ENCODE results near the gene TUBGCP4. TPM values are rescaled to one million over a fixed set of nuclear protein-coding genes. Genes with fewer than 3 reads are reported as not detected.

The TUBGCP4 gene
- total and polyA plus RNA-seq, 2 of the 4 experiments (the other 2 are of a cell fraction) = 7.9 to 12.7 TPM

DNA sequence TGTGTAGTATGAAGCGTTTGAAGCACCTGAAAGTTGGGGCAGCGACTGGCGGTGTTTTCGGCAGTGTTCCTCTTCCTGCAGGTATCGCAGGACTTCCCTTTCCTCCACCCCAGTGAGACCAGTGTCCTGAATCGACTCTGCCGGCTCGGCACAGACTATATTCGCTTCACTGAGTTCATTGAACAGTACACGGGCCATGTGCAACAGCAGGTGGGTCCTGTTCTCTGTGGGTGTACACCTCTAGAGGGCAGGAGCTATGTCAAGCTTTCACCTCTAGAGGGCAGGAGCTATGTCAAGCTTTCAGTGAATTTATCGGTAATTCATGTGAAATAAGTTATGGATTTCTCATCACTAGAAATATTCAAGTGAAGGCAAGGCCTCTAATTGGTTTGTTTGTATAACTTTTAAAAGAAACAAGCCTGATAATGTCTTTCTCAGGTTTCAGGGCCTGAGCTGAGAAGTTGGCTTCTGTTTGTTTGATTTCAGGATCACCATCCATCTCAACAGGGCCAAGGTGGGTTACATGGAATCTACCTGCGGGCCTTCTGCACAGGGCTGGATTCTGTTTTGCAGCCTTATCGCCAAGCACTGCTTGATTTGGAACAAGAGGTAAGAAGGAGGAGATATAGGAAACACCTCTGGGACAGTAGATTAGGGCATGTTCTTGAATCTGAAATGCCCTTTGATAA, 5.3 kb downstream of the TUBGCP4 start:
- CTCF ChIA-PET = interaction anchor here (0.5 to 1.0 kb wide), 5 partner anchors 10 to 383 kb away, joined by 3 to 5 read pairs (median 4); no protein-coding TSS in a partner anchor
- WGBS, 2 experiments (ENCODE audit: extremely low coverage in 2 of 2, insufficient read length in 1 of 2) = 100% methylated on average over 1 of the region's 13 CpGs; no CpG with 5 or more reads in 1 of the 2 experiments
- Histone ChIP-seq H3K9ac (ENCODE audit: low read depth, low read length) (no peak overlapping the region), H3K4me3 (ENCODE audit: insufficient read depth, low read depth, low read length) (no peak overlapping the region), H2BK5ac (ENCODE audit: low read depth, low read length, poor library complexity, severe bottlenecking) (no peak overlapping the region), H4K20me1 (ENCODE audit: insufficient read depth, low read length) (no peaks in the 10 kb centered on the region), H3K9me1 (ENCODE audit: insufficient read depth, low read length) (no peaks in the 10 kb centered on the region), H4K8ac (ENCODE audit: low read depth in 2 of 2, low read length in 2 of 2) (no peak overlapping the region), H4K91ac (ENCODE audit: insufficient read depth, low read depth, low read length) (no peak overlapping the region), H4K5ac (ENCODE audit: low read depth, low read length) (no peak overlapping the region), H3K79me1 (ENCODE audit: low read depth in 1 of 2, low read length in 2 of 2) (peaks cover 9 to 22% of the 10 kb centered on the region in 2 experiments), H3K4me2 (ENCODE audit: low read depth, low read length) (no peak overlapping the region), H2AK9ac (replicated peaks; ENCODE audit: low read depth, low read length, poor library complexity) (no peak overlapping the region), H2AFZ (replicated peaks; ENCODE audit: low read length, poor library complexity) (no peak overlapping the region), H2AK5ac (ENCODE audit: low read depth, low read length) (no peak overlapping the region), H2BK120ac (ENCODE audit: low read depth, low read length) (no peak overlapping the region), H3K56ac (ENCODE audit: extremely low read depth, insufficient read depth, low read length) (no peak overlapping the region), H3K36me3 (ENCODE audit: control insufficient read depth, insufficient read depth, low read length) (peaks cover 7% of the 10 kb centered on the region), H3K27me3 (ENCODE audit: control insufficient read depth, insufficient read depth, low read length) (no peaks in the 10 kb centered on the region), H3K18ac (ENCODE audit: low read depth, low read length) (no peak overlapping the region), H3K27ac (ENCODE audit: insufficient read depth, low read length) (no peak overlapping the region), H3K23ac (ENCODE audit: low read depth, low read length) (no peak overlapping the region), H3K9me3 (ENCODE audit: control insufficient read depth, insufficient read depth, low read length) (no peaks in the 10 kb centered on the region), H3K14ac (replicated peaks; ENCODE audit: low read depth, low read length) (no peak overlapping the region), H2BK15ac (ENCODE audit: low read depth, low read length) (no peak overlapping the region), H3K4ac (ENCODE audit: low read depth, low read length) (no peak overlapping the region), H2BK20ac (ENCODE audit: low read depth, low read length) (no peak overlapping the region), H3K4me1 (ENCODE audit: control insufficient read depth, insufficient read depth, low read length) (no peaks in the 10 kb centered on the region)
- POLR2A ChIA-PET (ENCODE audit: unreplicated experiment) = no interaction called here
- TF ChIP-seq BHLHE40 (IDR thresholded peaks at IDR 0.05; ENCODE audit: low read depth, low read length) (no peak), RAD21 (IDR thresholded peaks at IDR 0.05; ENCODE audit: low read length) (peak; percentile 24; the same call in 1 of the 2 replicates), FOS (IDR thresholded peaks at IDR 0.05; ENCODE audit: low read depth, low read length) (no peak), CHD1 (IDR thresholded peaks at IDR 0.05; ENCODE audit: low read depth, low read length) (no peak), POLR2A (IDR thresholded peaks at IDR 0.05; ENCODE audit: low read depth, low read length) (no peak), SMC3 (IDR thresholded peaks at IDR 0.05; ENCODE audit: low read depth, low read length) (peak; percentile 23; the same call in 1 of the 2 replicates), CEBPB (IDR thresholded peaks at IDR 0.05; ENCODE audit: low read depth, low read length) (no peak), RFX5 (IDR thresholded peaks at IDR 0.05; ENCODE audit: low read depth, low read length) (no peak)
- TF ChIP-seq, protein P1, sequence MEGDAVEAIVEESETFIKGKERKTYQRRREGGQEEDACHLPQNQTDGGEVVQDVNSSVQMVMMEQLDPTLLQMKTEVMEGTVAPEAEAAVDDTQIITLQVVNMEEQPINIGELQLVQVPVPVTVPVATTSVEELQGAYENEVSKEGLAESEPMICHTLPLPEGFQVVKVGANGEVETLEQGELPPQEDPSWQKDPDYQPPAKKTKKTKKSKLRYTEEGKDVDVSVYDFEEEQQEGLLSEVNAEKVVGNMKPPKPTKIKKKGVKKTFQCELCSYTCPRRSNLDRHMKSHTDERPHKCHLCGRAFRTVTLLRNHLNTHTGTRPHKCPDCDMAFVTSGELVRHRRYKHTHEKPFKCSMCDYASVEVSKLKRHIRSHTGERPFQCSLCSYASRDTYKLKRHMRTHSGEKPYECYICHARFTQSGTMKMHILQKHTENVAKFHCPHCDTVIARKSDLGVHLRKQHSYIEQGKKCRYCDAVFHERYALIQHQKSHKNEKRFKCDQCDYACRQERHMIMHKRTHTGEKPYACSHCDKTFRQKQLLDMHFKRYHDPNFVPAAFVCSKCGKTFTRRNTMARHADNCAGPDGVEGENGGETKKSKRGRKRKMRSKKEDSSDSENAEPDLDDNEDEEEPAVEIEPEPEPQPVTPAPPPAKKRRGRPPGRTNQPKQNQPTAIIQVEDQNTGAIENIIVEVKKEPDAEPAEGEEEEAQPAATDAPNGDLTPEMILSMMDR (conservative IDR thresholded peaks at IDR 0.05; ENCODE audit: low read depth, low read length) = peak; percentile 64
- TF ChIP-seq, protein P2, sequence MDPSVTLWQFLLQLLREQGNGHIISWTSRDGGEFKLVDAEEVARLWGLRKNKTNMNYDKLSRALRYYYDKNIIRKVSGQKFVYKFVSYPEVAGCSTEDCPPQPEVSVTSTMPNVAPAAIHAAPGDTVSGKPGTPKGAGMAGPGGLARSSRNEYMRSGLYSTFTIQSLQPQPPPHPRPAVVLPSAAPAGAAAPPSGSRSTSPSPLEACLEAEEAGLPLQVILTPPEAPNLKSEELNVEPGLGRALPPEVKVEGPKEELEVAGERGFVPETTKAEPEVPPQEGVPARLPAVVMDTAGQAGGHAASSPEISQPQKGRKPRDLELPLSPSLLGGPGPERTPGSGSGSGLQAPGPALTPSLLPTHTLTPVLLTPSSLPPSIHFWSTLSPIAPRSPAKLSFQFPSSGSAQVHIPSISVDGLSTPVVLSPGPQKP (IDR thresholded peaks at IDR 0.05; ENCODE audit: borderline replicate concordance, low read depth, low read length) = no peak
- no TSS peak for BruUV-seq (replicated peaks)
- ATAC-seq (ENCODE audit: low read depth) (peak; percentile 74), DNase-seq (peak; percentile 39)
- in situ Hi-C loops (cut with MboI; ENCODE audit: low sequenced_read_pairs) = no loop called here
- intact Hi-C loops (cut with micrococcal nuclease) = no loop called here
- dilution Hi-C loops (cut with HindIII; ENCODE audit: low sequenced_read_pairs, unreplicated experiment) = no loop called here
